Cardiac muscle cell (in vitro differentiated cells and primary cell): Measurements from ENCODE around the gene TNKS2. TPM values are rescaled to one million over a fixed set of nuclear protein-coding genes. Genes with fewer than 3 reads are reported as not detected.
"Not testable (repeated sequence)": the region's sequence is repeated elsewhere in the genome, so short reads cannot be mapped to it uniquely, and the experiment has no call there.

Source experiments
- DNase-seq, 2 donors: peaks; one replicate each; pipeline versions ENCODE4 v3.0.0 to v3.0.0-alpha.2; 2010 to 2017; ENCODE audit warnings: low read depth in 1 of 2, low spot score in 1 of 2
- H3K27ac ChIP-seq: fragments of 200-600 bp; sonication (generic); 2 replicates; pipeline ENCODE4 v1.5.1; 2016
- H3K27me3 ChIP-seq: fragments of 200-600 bp; sonication (generic); 2 replicates; pipeline ENCODE4 v1.6.0; 2016; ENCODE audit warnings: control low read depth
- H3K36me3 ChIP-seq: fragments of 200-600 bp; sonication (generic); 2 replicates; pipeline ENCODE4 v1.5.1; 2016; ENCODE audit warnings: control low read depth
- H3K4me1 ChIP-seq: fragments of 200-600 bp; sonication (generic); 2 replicates; pipeline ENCODE4 v1.8.1; 2017; ENCODE audit warnings: low read depth, mild to moderate bottlenecking, mixed run types
- H3K4me3 ChIP-seq: fragments of 200-600 bp; sonication (generic); 2 replicates; pipeline ENCODE4 v1.5.1; 2016; ENCODE audit warnings: mild to moderate bottlenecking
- H3K9me3 ChIP-seq: fragments of 200-600 bp; sonication (generic); 2 replicates; pipeline ENCODE4 v1.5.1; 2017; ENCODE audit warnings: low read depth, mild to moderate bottlenecking, control low read depth
- CTCF ChIP-seq: IDR thresholded peaks from 2 replicates; pipeline ENCODE4 v1.5.1; 2012; ENCODE audit warnings: low read depth, mild to moderate bottlenecking, low read length
- polyA plus RNA-seq: library from polyadenylated mRNA; unstranded; fragments of >200 nt; fragmentation: Nextera tagmentation; extraction: Ambion mirVana; gene quantifications from 2 replicates; pipeline ENCODE4 v1.2.1, GENCODE V29; 2016
- total RNA-seq: library from RNA; depleted of rRNA; stranded (reverse); fragments of >200 nt; gene quantifications from 2 replicates; pipeline ENCODE4 v1.2.3, GENCODE V29; 2016

Gene TNKS2
- total RNA-seq (33.0 and 52.9 TPM in 2 replicates), polyA plus RNA-seq (22.8 and 37.1 TPM in 2 replicates)

GRCh38 chr10:91797874-91798648, at the start of gene TNKS2:
TNKS2 (plus strand) TSS chr10:91798426; CDS start chr10:91798691, 265 bp downstream.
- peak within 1 kb of the TSS; percentile 94 for H3K4me3 ChIP-seq
- H3K36me3 ChIP-seq = no peaks in the 10 kb centered on the region
- H3K27ac ChIP-seq = peak within 1 kb of the TSS; percentile 98
- peaks cover 36% of the 10 kb centered on the region for H3K4me1 ChIP-seq
- peak; percentile 96 to 97 for DNase-seq
- no peak for TF ChIP-seq CTCF
- no peaks in the 10 kb centered on the region for H3K27me3 ChIP-seq
- no peaks in the 10 kb centered on the region for H3K9me3 ChIP-seq

- not testable (repeated sequence) for H3K27ac ChIP-seq, H3K4me3 ChIP-seq, DNase-seq, H3K9me3 ChIP-seq, H3K36me3 ChIP-seq, H3K27me3 ChIP-seq, H3K4me1 ChIP-seq
These were observed 48.6 kb upstream of the TNKS2 start for GRCh38 chr10:91749592-91749991.

DNA sequence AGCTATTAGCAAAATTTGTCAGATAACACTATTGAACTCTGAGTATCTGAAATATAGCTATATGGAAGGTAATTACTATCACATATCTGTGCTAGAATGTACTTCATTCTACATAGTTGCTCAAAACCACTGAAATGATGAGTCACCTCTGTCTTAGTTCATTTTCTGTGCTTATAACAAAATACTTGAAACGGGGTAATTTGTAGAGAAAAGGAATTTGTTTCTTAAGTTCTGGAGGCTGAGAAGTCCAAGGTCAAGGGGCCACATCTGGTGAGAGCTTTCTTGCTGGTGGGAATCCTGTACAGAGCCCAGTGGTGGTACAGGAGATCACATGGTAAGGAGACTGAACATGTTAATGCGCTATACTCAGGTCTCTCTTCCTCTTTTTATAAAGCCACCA, 41.9 kb upstream of the TNKS2 start:
- DNase-seq = peak in 1 of 2 donors; percentile 56
- no peak overlapping the region for H3K4me3 ChIP-seq
- no peak for TF ChIP-seq CTCF
- no peaks in the 10 kb centered on the region for H3K27me3 ChIP-seq
- no peaks in the 10 kb centered on the region for H3K36me3 ChIP-seq
- no peaks in the 10 kb centered on the region for H3K4me1 ChIP-seq
- no peak overlapping the region for H3K27ac ChIP-seq
- no peaks in the 10 kb centered on the region for H3K9me3 ChIP-seq

- DNase-seq = peak; percentile 70 to 79
- TF ChIP-seq CTCF = peak; percentile 53
These were observed 39.7 kb upstream of the TNKS2 start for GRCh38 chr10:91758303-91759146.

DNA sequence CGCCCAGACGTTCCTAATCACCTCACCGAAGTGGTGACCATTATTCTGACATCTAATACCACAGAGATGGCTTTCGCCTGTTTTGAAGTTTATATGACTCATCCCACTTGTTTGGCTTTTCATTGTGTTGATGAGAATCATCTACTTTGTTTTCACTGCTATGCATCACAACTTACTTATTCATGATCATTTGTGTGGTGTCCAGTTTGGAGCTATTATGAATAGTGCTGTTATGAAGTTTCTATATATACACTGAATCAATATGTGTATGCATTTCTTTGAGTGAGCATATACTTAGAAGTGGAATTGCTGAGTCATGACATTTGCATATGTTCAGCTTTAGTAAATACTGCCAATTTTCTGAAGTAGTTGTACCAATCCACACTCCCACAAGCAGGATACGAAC, 38.6 kb upstream of the TNKS2 start:
- no peaks in the 10 kb centered on the region for H3K27me3 ChIP-seq
- no peaks in the 10 kb centered on the region for H3K4me1 ChIP-seq
- H3K36me3 ChIP-seq = no peaks in the 10 kb centered on the region
- no peak for TF ChIP-seq CTCF
- no peak overlapping the region for H3K27ac ChIP-seq
- H3K9me3 ChIP-seq = no peaks in the 10 kb centered on the region
- H3K4me3 ChIP-seq = no peak overlapping the region
- DNase-seq = no peak

More at GRCh38 chr10:91758303-91759146, 39.7 kb upstream of the TNKS2 start:
- Histone ChIP-seq H3K27ac (no peak overlapping the region), H3K36me3 (no peaks in the 10 kb centered on the region), H3K27me3 (no peaks in the 10 kb centered on the region), H3K4me1 (no peaks in the 10 kb centered on the region), H3K9me3 (no peaks in the 10 kb centered on the region), H3K4me3 (no peak overlapping the region)

GRCh38 chr10:91761721-91762120, 36.5 kb upstream of the TNKS2 start:
- H3K4me3 ChIP-seq = no peak overlapping the region
- TF ChIP-seq CTCF = no peak
- H3K4me1 ChIP-seq = no peaks in the 10 kb centered on the region
- DNase-seq = no peak
- no peaks in the 10 kb centered on the region for H3K27me3 ChIP-seq
- no peaks in the 10 kb centered on the region for H3K36me3 ChIP-seq
- H3K9me3 ChIP-seq = no peaks in the 10 kb centered on the region
- H3K27ac ChIP-seq = no peak overlapping the region
